DND-41 (cell line): ENCODE results near the gene C6.

Experiments used
- ATAC-seq: fragments of 200-7000 bp; cut with Tn5 transposase; 3 replicates; pipeline ENCODE4 v1.9.1; 2021; ENCODE audit warnings: low read depth; ENCODE audit not compliant: insufficient read depth
- DNase-seq: peaks from one replicate; pipeline ENCODE4 v3.0.0-alpha.2; 2020
- H2AFZ ChIP-seq: 2 replicates; pipeline ENCODE4 v1.6.0; 2012; ENCODE audit warnings: low read depth, low read length
- H3K27ac ChIP-seq: 2 replicates; pipeline ENCODE4 v1.5.1; 2012; ENCODE audit warnings: low read length, inconsistent platforms
- H3K27me3 ChIP-seq: fragments of 200-600 bp; sonication (generic); 2 replicates; pipeline ENCODE4 v1.6.0; 2012; ENCODE audit warnings: low read length, mild to moderate bottlenecking, inconsistent platforms; ENCODE audit not compliant: insufficient read depth, poor library complexity
- H3K36me3 ChIP-seq: 2 replicates; pipeline ENCODE4 v1.5.1; 2012; ENCODE audit warnings: low read length, inconsistent platforms; ENCODE audit not compliant: insufficient read depth
- H3K4me1 ChIP-seq: 2 replicates; pipeline ENCODE4 v1.5.1; 2012; ENCODE audit warnings: mild to moderate bottlenecking, low read length; ENCODE audit not compliant: insufficient read depth
- H3K4me2 ChIP-seq: 2 replicates; pipeline ENCODE4 v1.6.0; 2012; ENCODE audit warnings: mild to moderate bottlenecking, moderate library complexity, low read length, inconsistent platforms; ENCODE audit not compliant: insufficient read depth
- H3K4me3 ChIP-seq, 2 experiments: fragments of 200-600 bp in 1 of 2; shearing (Covaris generic) in 1 of 2; 2 replicates each; pipeline ENCODE4 v1.5.1; 2012 to 2016; ENCODE audit warnings: inconsistent platforms in 2 of 2, low read length in 2 of 2, mild to moderate bottlenecking in 2 of 2, low read depth in 1 of 2, moderate library complexity in 1 of 2
- H3K79me2 ChIP-seq: 2 replicates; pipeline ENCODE4 v1.6.0; 2012; ENCODE audit warnings: low read length, inconsistent platforms; ENCODE audit not compliant: insufficient read depth
- H3K9ac ChIP-seq: 2 replicates; pipeline ENCODE4 v1.6.0; 2012; ENCODE audit warnings: low read depth, mild to moderate bottlenecking, inconsistent platforms, low read length, moderate library complexity
- H3K9me3 ChIP-seq: 2 replicates; pipeline ENCODE4 v1.5.1; 2012; ENCODE audit warnings: low read length, moderate library complexity, mild to moderate bottlenecking, inconsistent platforms; ENCODE audit not compliant: insufficient read depth, severe bottlenecking
- H4K20me1 ChIP-seq: 2 replicates; pipeline ENCODE4 v1.6.0; 2012; ENCODE audit warnings: low read length; ENCODE audit not compliant: insufficient read depth
- CTCF ChIP-seq: IDR thresholded peaks from 2 replicates; pipeline ENCODE4 v1.5.1; 2012; ENCODE audit warnings: borderline replicate concordance, low read length, moderate library complexity, mild to moderate bottlenecking; ENCODE audit not compliant: poor library complexity, severe bottlenecking; ENCODE audit errors: extremely low read depth
- EZH2 ChIP-seq: IDR thresholded peaks from 3 replicates; pipeline ENCODE4 v1.6.1; 2012; ENCODE audit warnings: borderline replicate concordance, low read depth, mild to moderate bottlenecking, moderate library complexity, low read length, inconsistent platforms; ENCODE audit not compliant: severe bottlenecking

Gene C6

GRCh38 chr5:41112486-41113455, 100.6 kb downstream of the C6 start:
- H3K27me3 ChIP-seq, result peaks cover 3% of the 10 kb centered on the region
- DNase-seq (no peak), ATAC-seq (no peak)
- H3K4me2 ChIP-seq, result no peak overlapping the region
- no peaks in the 10 kb centered on the region for H3K36me3 ChIP-seq
- H3K4me1 ChIP-seq, result no peaks in the 10 kb centered on the region
- H3K9me3 ChIP-seq, result no peaks in the 10 kb centered on the region
- no peak overlapping the region for H2AFZ ChIP-seq
- no peak overlapping the region for H3K27ac ChIP-seq
- H3K4me3 ChIP-seq, result no peak overlapping the region
- no peak for TF ChIP-seq EZH2
- no peak for TF ChIP-seq CTCF
- no peaks in the 10 kb centered on the region for H3K79me2 ChIP-seq
- H3K9ac ChIP-seq, result no peak overlapping the region
- no peaks in the 10 kb centered on the region for H4K20me1 ChIP-seq

- no peak for DNase-seq
These were observed 104.1 kb downstream of the C6 start for GRCh38 chr5:41109186-41109585.

GRCh38 chr5:41102341-41102740, 111.0 kb downstream of the C6 start:
- DNase-seq (no peak), ATAC-seq (no peak)
- Histone ChIP-seq H3K9ac (no peak overlapping the region), H3K27ac (no peak overlapping the region), H3K9me3 (no peaks in the 10 kb centered on the region), H3K4me3 (no peak overlapping the region), H3K27me3 (no peaks in the 10 kb centered on the region), H3K4me1 (no peaks in the 10 kb centered on the region), H3K79me2 (no peaks in the 10 kb centered on the region), H3K4me2 (no peak overlapping the region), H4K20me1 (no peaks in the 10 kb centered on the region), H2AFZ (no peak overlapping the region), H3K36me3 (no peaks in the 10 kb centered on the region)
- TF ChIP-seq CTCF (no peak), EZH2 (no peak)

More at GRCh38 chr5:41109186-41109585, 104.1 kb downstream of the C6 start:
- no peak overlapping the region for H3K4me2 ChIP-seq
- H3K4me3 ChIP-seq, result no peak overlapping the region
- H3K27ac ChIP-seq, result no peak overlapping the region
- TF ChIP-seq EZH2 (no peak), CTCF (no peak)
- no peaks in the 10 kb centered on the region for H3K36me3 ChIP-seq
- no peaks in the 10 kb centered on the region for H4K20me1 ChIP-seq
- H2AFZ ChIP-seq, result no peak overlapping the region
- H3K9me3 ChIP-seq, result no peaks in the 10 kb centered on the region
- H3K9ac ChIP-seq, result no peak overlapping the region
- no peak for ATAC-seq
- no peaks in the 10 kb centered on the region for H3K27me3 ChIP-seq
- H3K4me1 ChIP-seq, result no peaks in the 10 kb centered on the region
- no peaks in the 10 kb centered on the region for H3K79me2 ChIP-seq
